AG04449 (cell line): ENCODE data around the gene PELI2.

Experiments
- CTCF ChIA-PET: fragments of 350-600 bp; formaldehyde crosslinking; extraction: SDS; loops from one replicate; lab custom pipeline; 2021; ENCODE audit warnings: antibody characterized with exemption; lab: Yijun Ruan, JAX
- POLR2A ChIA-PET: fragments of 400-600, 350-600 bp; formaldehyde crosslinking; extraction: SDS; loops from one replicate; lab custom pipeline; 2020; ENCODE audit warnings: antibody characterized with exemption, inconsistent platforms; lab: Yijun Ruan, JAX
- DNase-seq: peaks from one replicate; pipeline ENCODE4 v3.0.0-alpha.2; 2010; ENCODE audit warnings: low read depth, low spot score
- H3K4me3 ChIP-seq: 2 replicates; pipeline ENCODE4 v1.5.1; 2011; ENCODE audit warnings: low read depth, mild to moderate bottlenecking, control low read depth, low read length
- TF ChIP-seq, protein P1 (sequence below): IDR thresholded peaks from one replicate; pipeline ENCODE4 v1.5.1; 2011; ENCODE audit warnings: mild to moderate bottlenecking, moderate library complexity, low read length, control low read depth, inconsistent platforms; ENCODE audit not compliant: insufficient read depth; ENCODE audit errors: missing control alignments

The PELI2 gene

DNA sequence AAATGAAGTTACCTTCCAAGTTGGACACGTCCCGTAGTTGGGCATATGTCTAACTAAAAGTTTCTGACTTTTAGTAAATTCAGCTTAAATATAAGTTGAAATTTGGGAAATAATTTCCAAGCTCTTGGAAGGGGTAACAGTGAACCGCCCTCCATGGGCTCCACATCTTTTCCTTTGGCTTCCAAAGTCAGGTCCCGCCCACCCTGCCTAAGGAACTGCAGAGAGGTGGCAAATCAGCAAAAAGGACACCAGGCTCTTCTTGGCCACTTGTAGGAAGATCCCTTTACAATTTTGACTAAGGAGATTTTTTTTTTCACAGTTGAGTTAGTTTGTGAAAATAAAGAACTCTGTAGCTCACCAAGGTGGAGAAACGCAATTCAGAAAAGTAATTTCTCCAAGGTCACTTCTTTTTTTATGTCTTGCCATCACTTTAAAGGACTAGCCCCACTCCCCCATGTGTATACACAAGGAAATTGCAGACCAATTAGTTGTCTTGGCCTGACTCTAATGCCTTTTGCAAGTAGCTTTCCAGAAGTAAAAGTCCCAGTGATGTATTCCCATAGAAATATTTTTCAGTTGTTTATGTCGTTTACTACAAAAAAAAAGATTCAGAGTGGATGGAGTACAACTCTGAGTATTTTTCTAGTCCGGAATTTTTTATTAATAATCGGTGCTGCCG, 181.2 kb downstream of the PELI2 start:
- no peak overlapping the region for H3K4me3 ChIP-seq
- TF ChIP-seq, protein P1, sequence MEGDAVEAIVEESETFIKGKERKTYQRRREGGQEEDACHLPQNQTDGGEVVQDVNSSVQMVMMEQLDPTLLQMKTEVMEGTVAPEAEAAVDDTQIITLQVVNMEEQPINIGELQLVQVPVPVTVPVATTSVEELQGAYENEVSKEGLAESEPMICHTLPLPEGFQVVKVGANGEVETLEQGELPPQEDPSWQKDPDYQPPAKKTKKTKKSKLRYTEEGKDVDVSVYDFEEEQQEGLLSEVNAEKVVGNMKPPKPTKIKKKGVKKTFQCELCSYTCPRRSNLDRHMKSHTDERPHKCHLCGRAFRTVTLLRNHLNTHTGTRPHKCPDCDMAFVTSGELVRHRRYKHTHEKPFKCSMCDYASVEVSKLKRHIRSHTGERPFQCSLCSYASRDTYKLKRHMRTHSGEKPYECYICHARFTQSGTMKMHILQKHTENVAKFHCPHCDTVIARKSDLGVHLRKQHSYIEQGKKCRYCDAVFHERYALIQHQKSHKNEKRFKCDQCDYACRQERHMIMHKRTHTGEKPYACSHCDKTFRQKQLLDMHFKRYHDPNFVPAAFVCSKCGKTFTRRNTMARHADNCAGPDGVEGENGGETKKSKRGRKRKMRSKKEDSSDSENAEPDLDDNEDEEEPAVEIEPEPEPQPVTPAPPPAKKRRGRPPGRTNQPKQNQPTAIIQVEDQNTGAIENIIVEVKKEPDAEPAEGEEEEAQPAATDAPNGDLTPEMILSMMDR: no peak
- no peak for DNase-seq
- CTCF ChIA-PET: interaction anchor here (1.1 to 1.8 kb wide), 5 partner anchors 10 to 175 kb away, joined by 3 to 10 read pairs (median 3); no protein-coding TSS in a partner anchor
- POLR2A ChIA-PET: no interaction called here

DNA sequence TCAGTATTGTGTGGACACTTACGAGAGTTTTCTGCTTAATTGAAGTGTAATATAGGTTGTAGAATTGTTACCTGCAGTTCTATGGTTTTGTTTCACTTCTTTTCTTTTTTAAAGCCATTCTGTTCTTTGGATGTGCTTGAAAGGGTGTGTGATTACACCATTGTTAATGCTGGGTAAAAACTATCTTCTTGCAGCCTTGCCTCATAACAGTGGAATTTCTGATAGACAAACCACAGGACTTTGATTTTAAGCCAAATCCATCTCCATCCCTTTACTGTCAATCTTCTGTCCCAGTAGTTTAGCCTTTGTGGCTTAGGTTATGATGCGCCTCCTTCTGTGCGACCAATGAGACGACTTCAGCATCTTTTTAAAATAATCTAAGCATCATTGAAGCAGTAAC, 182.3 kb downstream of the PELI2 start:
- TF ChIP-seq, protein P1: no peak
- no peak overlapping the region for H3K4me3 ChIP-seq
- no peak for DNase-seq
- ChIA-PET POLR2A (no interaction called here), CTCF (no interaction called here)

DNA sequence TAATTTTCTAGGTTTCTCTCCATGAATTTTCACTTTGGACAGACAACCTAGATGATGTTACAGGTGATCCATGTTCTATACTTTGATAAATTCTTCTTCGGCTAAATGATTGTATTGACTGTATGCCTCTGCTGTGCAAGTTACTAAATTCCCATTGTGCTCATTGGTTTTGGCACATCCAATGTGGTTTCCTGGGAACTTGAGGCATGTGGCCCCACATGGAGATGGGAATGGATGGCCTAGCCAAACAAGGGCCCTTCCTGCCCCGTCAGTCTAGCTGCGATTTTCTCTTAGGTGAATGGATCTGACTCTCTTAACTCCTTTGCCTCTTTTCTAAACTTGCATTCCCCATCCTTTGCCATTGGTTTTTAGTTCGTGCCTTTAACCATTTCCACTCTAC, 186.2 kb downstream of the PELI2 start:
- ChIA-PET CTCF (interaction anchor here (1.5 kb wide), 1 partner anchor 9 kb away, joined by 3 read pairs; no protein-coding TSS in a partner anchor), POLR2A (no interaction called here)
- DNase-seq: no peak
- TF ChIP-seq, protein P1: no peak
- no peak overlapping the region for H3K4me3 ChIP-seq

DNA sequence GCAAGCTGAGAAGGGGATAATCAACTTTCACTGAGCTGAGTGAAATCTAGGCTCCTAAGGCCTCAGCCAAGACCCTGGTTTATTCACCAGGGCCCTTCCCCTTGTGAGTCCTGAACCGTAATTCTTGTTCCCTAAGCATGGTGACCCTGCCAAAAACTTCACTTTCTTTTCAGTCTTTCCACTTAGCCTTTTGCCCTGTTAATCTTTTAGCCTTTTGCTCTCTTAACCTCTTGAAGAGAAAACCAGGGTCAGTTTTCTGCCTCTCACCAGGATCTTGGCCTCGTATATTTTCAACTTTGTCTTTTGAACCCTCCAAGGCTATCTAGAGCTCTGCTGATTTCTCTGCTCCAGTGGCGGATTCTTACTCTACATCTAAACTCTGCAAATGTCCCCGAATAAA, 191.0 kb downstream of the PELI2 start:
- ChIA-PET POLR2A (no interaction called here), CTCF (interaction anchor here (1.3 kb wide), 1 partner anchor 16 kb away, joined by 3 read pairs; no protein-coding TSS in a partner anchor)
- TF ChIP-seq, protein P1: no peak
- no peak for DNase-seq
- H3K4me3 ChIP-seq: no peak overlapping the region

DNA sequence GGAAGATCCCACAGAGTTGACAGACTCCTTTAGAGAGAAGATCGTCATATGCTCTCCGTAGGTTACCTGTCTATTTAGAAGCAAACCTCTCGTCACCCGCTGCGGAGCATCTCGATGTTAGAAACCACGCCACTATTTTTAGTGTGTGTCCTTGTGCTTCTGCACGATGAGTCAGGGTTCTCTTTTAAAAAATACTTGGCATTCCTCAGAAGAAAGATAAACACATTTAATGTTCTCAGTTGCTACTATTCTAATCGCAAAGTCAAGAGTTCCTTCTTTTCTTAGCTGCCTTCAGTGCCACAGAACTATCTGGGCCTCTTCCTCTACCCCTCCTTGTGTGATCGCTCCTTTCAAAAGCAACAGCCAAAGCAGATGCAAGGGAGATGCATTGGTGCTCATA, 192.4 kb downstream of the PELI2 start:
- TF ChIP-seq, protein P1: no peak
- ChIA-PET POLR2A (interaction anchor here (1.0 kb wide), 1 partner anchor 14 kb away, joined by 3 read pairs; no protein-coding TSS in a partner anchor), CTCF (interaction anchor here (1.0 kb wide), 2 partner anchors 467 to 579 kb away, joined by 3 read pairs; no protein-coding TSS in a partner anchor)
- H3K4me3 ChIP-seq: no peak overlapping the region; the same call in 1 of the 2 replicates
- no peak for DNase-seq

DNA sequence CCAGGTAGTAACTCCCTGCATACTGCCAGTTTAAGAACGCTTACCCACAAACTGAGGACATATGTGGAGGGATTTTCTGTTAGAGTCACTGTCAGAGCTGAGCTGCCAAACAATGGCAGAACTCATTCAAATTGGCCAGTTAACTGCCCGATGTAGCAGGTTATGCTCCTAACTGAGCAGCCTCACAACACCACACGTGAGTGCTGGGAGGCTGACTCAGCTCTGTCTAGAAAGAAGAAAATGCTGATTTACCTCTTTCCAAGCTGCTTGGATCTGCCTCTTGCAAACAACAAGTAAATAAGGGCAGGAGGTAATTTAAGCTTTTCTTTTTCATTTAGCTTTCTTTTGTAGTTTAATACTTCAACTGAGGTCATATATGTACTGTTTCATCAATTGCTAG, 195.6 kb downstream of the PELI2 start:
- ChIA-PET POLR2A (no interaction called here), CTCF (interaction anchor here (0.7 to 1.2 kb wide), 2 partner anchors 26 to 129 kb away, joined by 3 read pairs; no protein-coding TSS in a partner anchor)
- DNase-seq: no peak
- H3K4me3 ChIP-seq: no peak overlapping the region
- TF ChIP-seq, protein P1: no peak
